ENCODE measurements around the gene C1QL1. TPM values are rescaled to one million over a fixed set of nuclear protein-coding genes. Genes with fewer than 3 reads are reported as not detected.

Gene C1QL1
- total RNA-seq, 1 experiment from 2014 or later: 3.5 TPM

DNA sequence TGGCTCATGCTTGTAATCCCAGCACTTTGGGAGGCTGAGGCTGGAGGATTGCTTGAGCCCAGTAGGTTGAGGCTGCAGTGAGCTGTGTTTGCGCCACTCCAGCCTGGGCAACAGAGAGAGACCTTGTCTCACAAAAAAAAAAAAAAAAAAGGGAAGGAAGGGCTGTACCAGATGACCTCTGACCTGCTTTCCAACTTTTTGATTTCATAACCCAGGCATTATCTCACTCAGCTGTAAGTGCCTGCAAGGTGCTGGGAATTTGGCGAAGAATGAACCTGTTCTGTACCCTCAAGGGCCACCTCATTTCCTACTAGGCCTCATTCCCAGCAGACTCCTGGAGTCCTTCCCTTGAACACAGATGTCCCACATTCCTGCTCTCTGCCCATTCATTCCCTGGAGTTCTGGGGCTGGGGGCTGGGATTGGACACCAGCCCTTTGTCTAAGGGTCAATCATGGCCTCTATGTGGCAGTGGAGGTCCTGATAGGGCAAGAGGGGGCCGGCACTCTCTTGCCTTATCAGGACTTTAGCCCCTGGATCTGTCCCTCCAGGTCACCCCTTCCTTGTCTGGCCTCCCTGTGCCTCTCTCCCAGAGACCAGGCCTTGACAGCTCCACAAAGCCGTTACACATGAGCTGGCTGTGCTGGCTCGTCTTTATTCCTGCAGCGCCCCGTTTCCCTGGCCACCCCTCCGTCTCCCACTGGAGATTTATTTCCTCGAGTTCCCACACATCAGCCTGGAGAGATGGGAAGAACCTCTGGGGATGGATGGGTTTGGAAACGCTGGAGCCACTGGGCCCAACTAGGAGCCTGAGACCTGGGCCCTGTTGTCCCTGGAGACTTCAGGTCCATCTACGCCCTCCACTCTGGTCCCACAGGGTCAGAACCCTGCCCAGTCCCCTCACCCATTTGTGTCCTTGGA lies 52.0 kb downstream of the C1QL1 start:
- Histone ChIP-seq H3K4me3 (replicated peaks in 1 of 2; ENCODE audit: low read depth in 1 of 2, low read length in 2 of 2) (no peak overlapping the region), H2AFZ (ENCODE audit: low read depth, low read length, poor library complexity, severe bottlenecking) (no peak overlapping the region), H3K27ac (ENCODE audit: low read depth, low read length) (no peak overlapping the region), H3K4me2 (ENCODE audit: low read length) (no peak overlapping the region), H3K36me3 (ENCODE audit: control insufficient read depth in 1 of 2, insufficient read depth in 2 of 2, low read length in 2 of 2) (no peaks in the 10 kb centered on the region), H3K4me1 (ENCODE audit: control insufficient read depth in 1 of 2, insufficient read depth in 2 of 2, low read length in 2 of 2) (peaks cover 0 to 18% of the 10 kb centered on the region in 2 experiments; a peak in 2 of 4 replicates), H3K9me3 (ENCODE audit: control insufficient read depth in 1 of 2, insufficient read depth in 1 of 2, low read depth in 1 of 2, low read length in 2 of 2) (no peaks in the 10 kb centered on the region), H3K9ac (ENCODE audit: low read length) (no peak overlapping the region), H3K27me3 (ENCODE audit: insufficient read depth, low read length) (no peaks in the 10 kb centered on the region), H3K9me2 (ENCODE audit: insufficient read depth) (no peaks in the 10 kb centered on the region), H4K20me1 (ENCODE audit: insufficient read depth) (no peaks in the 10 kb centered on the region), H3K79me2 (ENCODE audit: insufficient read depth, low read length) (no peaks in the 10 kb centered on the region)
- ATAC-seq (no peak), DNase-seq (ENCODE audit: low read depth, low spot score) (no peak)
- ChIA-PET POLR2A (no interaction called here), CTCF (no interaction called here), RAD21 (ENCODE audit: low non-redundant PET in 1 of 2, low total read pairs in 2 of 2, uncharacterized antibody in 2 of 2, unreplicated experiment in 2 of 2) (no interaction called here)
- no TSS peak for BruUV-seq (replicated peaks)
- intact Hi-C loops (cut with micrococcal nuclease): no loop called here
- TF ChIP-seq ELF1 (IDR thresholded peaks at IDR 0.05; ENCODE audit: borderline replicate concordance, low read depth): no peak
- no peak for TF ChIP-seq EGR1 (IDR thresholded peaks at IDR 0.05; ENCODE audit: low read depth)
- TF ChIP-seq EZH2phosphoT487 (IDR thresholded peaks at IDR 0.05; ENCODE audit: borderline replicate concordance): no peak
- TF ChIP-seq, protein P1, sequence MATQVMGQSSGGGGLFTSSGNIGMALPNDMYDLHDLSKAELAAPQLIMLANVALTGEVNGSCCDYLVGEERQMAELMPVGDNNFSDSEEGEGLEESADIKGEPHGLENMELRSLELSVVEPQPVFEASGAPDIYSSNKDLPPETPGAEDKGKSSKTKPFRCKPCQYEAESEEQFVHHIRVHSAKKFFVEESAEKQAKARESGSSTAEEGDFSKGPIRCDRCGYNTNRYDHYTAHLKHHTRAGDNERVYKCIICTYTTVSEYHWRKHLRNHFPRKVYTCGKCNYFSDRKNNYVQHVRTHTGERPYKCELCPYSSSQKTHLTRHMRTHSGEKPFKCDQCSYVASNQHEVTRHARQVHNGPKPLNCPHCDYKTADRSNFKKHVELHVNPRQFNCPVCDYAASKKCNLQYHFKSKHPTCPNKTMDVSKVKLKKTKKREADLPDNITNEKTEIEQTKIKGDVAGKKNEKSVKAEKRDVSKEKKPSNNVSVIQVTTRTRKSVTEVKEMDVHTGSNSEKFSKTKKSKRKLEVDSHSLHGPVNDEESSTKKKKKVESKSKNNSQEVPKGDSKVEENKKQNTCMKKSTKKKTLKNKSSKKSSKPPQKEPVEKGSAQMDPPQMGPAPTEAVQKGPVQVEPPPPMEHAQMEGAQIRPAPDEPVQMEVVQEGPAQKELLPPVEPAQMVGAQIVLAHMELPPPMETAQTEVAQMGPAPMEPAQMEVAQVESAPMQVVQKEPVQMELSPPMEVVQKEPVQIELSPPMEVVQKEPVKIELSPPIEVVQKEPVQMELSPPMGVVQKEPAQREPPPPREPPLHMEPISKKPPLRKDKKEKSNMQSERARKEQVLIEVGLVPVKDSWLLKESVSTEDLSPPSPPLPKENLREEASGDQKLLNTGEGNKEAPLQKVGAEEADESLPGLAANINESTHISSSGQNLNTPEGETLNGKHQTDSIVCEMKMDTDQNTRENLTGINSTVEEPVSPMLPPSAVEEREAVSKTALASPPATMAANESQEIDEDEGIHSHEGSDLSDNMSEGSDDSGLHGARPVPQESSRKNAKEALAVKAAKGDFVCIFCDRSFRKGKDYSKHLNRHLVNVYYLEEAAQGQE (IDR thresholded peaks at IDR 0.05; ENCODE audit: low read depth): no peak
- TF ChIP-seq ATF3 (IDR thresholded peaks at IDR 0.05): no peak
- no peak for TF ChIP-seq SIN3A (IDR thresholded peaks at IDR 0.05; ENCODE audit: low read depth)
- no peak for TF ChIP-seq RAD21 (IDR thresholded peaks at IDR 0.05; ENCODE audit: low read depth)
- no peak for TF ChIP-seq YY1 (IDR thresholded peaks at IDR 0.05; ENCODE audit: extremely low read depth, insufficient replicate concordance, low read depth, low read length)
